ENCODE measurements around the gene FAM107A. TPM values are rescaled to one million over a fixed set of nuclear protein-coding genes. Genes with fewer than 3 reads are reported as not detected.

FAM107A gene
- total and polyA plus RNA-seq, 2 of the 4 experiments (the other 2 are of a cell fraction), result not detected

DNA sequence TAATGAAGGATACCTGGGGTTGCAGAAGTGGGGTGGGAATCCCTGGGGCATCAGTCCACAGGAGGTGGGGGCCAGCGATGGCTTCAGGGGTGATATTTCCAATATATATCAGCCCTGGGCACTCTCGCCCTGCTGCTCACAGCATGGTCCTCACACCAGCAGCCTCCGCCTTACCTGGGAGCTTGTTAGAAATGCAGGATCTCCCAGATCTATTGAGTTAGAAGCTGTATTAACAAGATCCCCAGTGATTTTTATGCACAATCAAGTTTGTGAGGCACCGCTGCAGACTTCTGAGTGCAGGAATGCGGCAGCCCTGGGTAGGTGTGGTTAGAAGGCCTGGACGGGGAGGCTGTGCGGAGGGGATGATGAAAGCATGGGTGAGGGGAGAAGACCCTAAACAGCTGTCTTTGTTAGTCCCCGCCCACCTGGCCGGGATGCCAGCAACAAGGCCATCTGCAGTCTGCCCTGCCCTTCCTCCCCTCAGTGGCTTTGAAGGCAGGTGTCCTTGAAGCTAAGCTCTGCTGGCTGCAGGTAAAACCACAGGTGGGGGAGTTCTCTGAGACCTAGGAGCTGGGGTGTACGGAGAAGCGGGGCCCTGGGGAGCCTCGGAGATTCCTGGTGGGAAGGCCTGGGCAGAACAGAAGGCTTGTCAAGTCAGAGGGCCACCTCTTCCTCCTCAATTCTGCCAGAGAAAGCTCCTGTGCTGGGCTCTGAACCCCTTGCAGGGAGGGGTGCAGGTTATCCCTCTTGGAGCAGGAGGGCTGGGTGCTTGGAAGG is 11.4 kb downstream of the FAM107A start:
- ChIA-PET POLR2A (ENCODE audit: unreplicated experiment) (no interaction called here), CTCF (interaction anchor here (8.3 kb wide), 1 partner anchor 64 kb away, joined by 69 read pairs; no protein-coding TSS in a partner anchor)
- H3K4me2 ChIP-seq (ENCODE audit: low read depth, low read length), result no peak overlapping the region
- H3K4ac ChIP-seq (ENCODE audit: low read depth, low read length), result peak overlapping the region; percentile 62
- H3K56ac ChIP-seq (ENCODE audit: extremely low read depth, insufficient read depth, low read length), result no peak overlapping the region
- peak overlapping the region; percentile 66 for H2BK120ac ChIP-seq (ENCODE audit: low read depth, low read length)
- intact Hi-C loops (cut with micrococcal nuclease) (loop anchor here (10.0 kb wide), 2 partner anchors 419 to 1069 kb away; no protein-coding TSS in a partner anchor), dilution Hi-C loops (cut with HindIII; ENCODE audit: low sequenced_read_pairs, unreplicated experiment) (no loop called here), in situ Hi-C loops (cut with MboI; ENCODE audit: low sequenced_read_pairs) (loop anchor here (25.0 kb wide), 1 partner anchor 421 kb away; no protein-coding TSS in a partner anchor)
- BruUV-seq (replicated peaks), result no TSS peak
- H2BK20ac ChIP-seq (ENCODE audit: low read depth, low read length), result peak overlapping the region; percentile 20
- peak overlapping the region; percentile 51 for H4K91ac ChIP-seq (ENCODE audit: insufficient read depth, low read depth, low read length)
- no peak overlapping the region for H3K18ac ChIP-seq (ENCODE audit: low read depth, low read length)
- no peaks in the 10 kb centered on the region for H3K27me3 ChIP-seq (ENCODE audit: control insufficient read depth, insufficient read depth, low read length)
- H2AFZ ChIP-seq (replicated peaks; ENCODE audit: low read length, poor library complexity), result peak overlapping the region; percentile 14
- no peak overlapping the region for H2BK5ac ChIP-seq (ENCODE audit: low read depth, low read length, poor library complexity, severe bottlenecking)
- no peak overlapping the region for H3K9ac ChIP-seq (ENCODE audit: low read depth, low read length)
- H3K23ac ChIP-seq (ENCODE audit: low read depth, low read length), result no peak overlapping the region
- 0 out of 3 replicates have a peak overlapping the region, but pooled peaks have one; percentile 7 for H2BK15ac ChIP-seq (ENCODE audit: low read depth, low read length)
- no peak overlapping the region for H4K5ac ChIP-seq (ENCODE audit: low read depth, low read length)
- H3K79me1 ChIP-seq (ENCODE audit: low read depth in 1 of 2, low read length in 2 of 2), result no peaks in the 10 kb centered on the region
- 0 out of 2 replicates have a peak overlapping the region, but pooled peaks have one; percentile 31 for H3K14ac ChIP-seq (replicated peaks; ENCODE audit: low read depth, low read length)
- peak overlapping the region; percentile 78; the same call in 1 of the 2 replicates for H2AK5ac ChIP-seq (ENCODE audit: low read depth, low read length)
- 67% methylated on average over 1 of the region's 12 CpGs; no CpG with 5 or more reads in 1 of the 2 experiments for WGBS, 2 experiments (ENCODE audit: extremely low coverage in 2 of 2, insufficient read length in 1 of 2)
- ATAC-seq (ENCODE audit: low read depth), result no peak
- no peak for DNase-seq
- H3K27ac ChIP-seq (ENCODE audit: insufficient read depth, low read length), result no peak overlapping the region
- no peaks in the 10 kb centered on the region for H3K9me3 ChIP-seq (ENCODE audit: control insufficient read depth, insufficient read depth, low read length)
- H4K20me1 ChIP-seq (ENCODE audit: insufficient read depth, low read length), result no peaks in the 10 kb centered on the region
- no peaks in the 10 kb centered on the region for H3K36me3 ChIP-seq (ENCODE audit: control insufficient read depth, insufficient read depth, low read length)
- peaks cover 17% of the 10 kb centered on the region for H3K9me1 ChIP-seq (ENCODE audit: insufficient read depth, low read length)
- no peak overlapping the region for H2AK9ac ChIP-seq (replicated peaks; ENCODE audit: low read depth, low read length, poor library complexity)
- 0 out of 4 replicates have a peak overlapping the region, but pooled peaks of 1 of the 2 experiments have one; percentile 6 for H4K8ac ChIP-seq (ENCODE audit: low read depth in 2 of 2, low read length in 2 of 2)
- H3K4me1 ChIP-seq (ENCODE audit: control insufficient read depth, insufficient read depth, low read length), result peaks cover 4% of the 10 kb centered on the region; the same call in 1 of the 2 replicates
- no peak overlapping the region for H3K4me3 ChIP-seq (ENCODE audit: insufficient read depth, low read depth, low read length)
- TF ChIP-seq POLR2A (IDR thresholded peaks at IDR 0.05; ENCODE audit: low read depth, low read length), result no peak
- no peak for TF ChIP-seq NFE2L2 (IDR thresholded peaks at IDR 0.05; ENCODE audit: low read depth, low read length)
- no peak for TF ChIP-seq USF2 (IDR thresholded peaks at IDR 0.05; ENCODE audit: low read depth, low read length)
- TF ChIP-seq RCOR1 (IDR thresholded peaks at IDR 0.05; ENCODE audit: insufficient replicate concordance, low read length), result no peak
- no peak for TF ChIP-seq CEBPB (IDR thresholded peaks at IDR 0.05; ENCODE audit: low read depth, low read length)
- TF ChIP-seq BHLHE40 (IDR thresholded peaks at IDR 0.05; ENCODE audit: low read depth, low read length), result no peak
- no peak for TF ChIP-seq MAFK (IDR thresholded peaks at IDR 0.05; ENCODE audit: low read depth, low read length)
- no peak for TF ChIP-seq RAD21 (IDR thresholded peaks at IDR 0.05; ENCODE audit: low read length)
- no peak for TF ChIP-seq CHD1 (IDR thresholded peaks at IDR 0.05; ENCODE audit: low read depth, low read length)
- TF ChIP-seq MXI1 (IDR thresholded peaks at IDR 0.05; ENCODE audit: borderline replicate concordance, low read depth, low read length), result no peak
- TF ChIP-seq SMC3 (IDR thresholded peaks at IDR 0.05; ENCODE audit: low read depth, low read length), result no peak
- TF ChIP-seq FOS (IDR thresholded peaks at IDR 0.05; ENCODE audit: low read depth, low read length), result no peak
- TF ChIP-seq, protein P1, sequence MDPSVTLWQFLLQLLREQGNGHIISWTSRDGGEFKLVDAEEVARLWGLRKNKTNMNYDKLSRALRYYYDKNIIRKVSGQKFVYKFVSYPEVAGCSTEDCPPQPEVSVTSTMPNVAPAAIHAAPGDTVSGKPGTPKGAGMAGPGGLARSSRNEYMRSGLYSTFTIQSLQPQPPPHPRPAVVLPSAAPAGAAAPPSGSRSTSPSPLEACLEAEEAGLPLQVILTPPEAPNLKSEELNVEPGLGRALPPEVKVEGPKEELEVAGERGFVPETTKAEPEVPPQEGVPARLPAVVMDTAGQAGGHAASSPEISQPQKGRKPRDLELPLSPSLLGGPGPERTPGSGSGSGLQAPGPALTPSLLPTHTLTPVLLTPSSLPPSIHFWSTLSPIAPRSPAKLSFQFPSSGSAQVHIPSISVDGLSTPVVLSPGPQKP (IDR thresholded peaks at IDR 0.05; ENCODE audit: borderline replicate concordance, low read depth, low read length), result no peak
- TF ChIP-seq RFX5 (IDR thresholded peaks at IDR 0.05; ENCODE audit: low read depth, low read length), result no peak
- no peak for TF ChIP-seq MAZ (IDR thresholded peaks at IDR 0.05; ENCODE audit: borderline replicate concordance, low read depth, low read length)

Data from IMR-90 (cell line).